Liver (tissue), 9 donors: Measurements from ENCODE around the gene NBEAL1. TPM values are rescaled to one million over a fixed set of nuclear protein-coding genes. Genes with fewer than 3 reads are reported as not detected.
A peak's percentile ranks its signal among the peaks of the same experiment; 100 is the strongest.
"Not testable (repeated sequence)": the region's sequence is repeated elsewhere in the genome, so short reads cannot be mapped to it uniquely, and the experiment has no call there.

Experiments used
- DNase-seq: peaks from one replicate; pipeline ENCODE4 v3.0.0-alpha.2; 2017; ENCODE audit warnings: low spot score
- H3K27ac ChIP-seq, 2 donors: one replicate each; pipeline ENCODE4 v1.7.0; 2013; ENCODE audit warnings: inconsistent platforms in 2 of 2, low read length in 2 of 2, control low read depth in 1 of 2, low read depth in 1 of 2, mild to moderate bottlenecking in 1 of 2
- H3K27me3 ChIP-seq, 4 donors: one replicate each; pipeline versions ENCODE4 v1.6.1 to v1.7.0; 2013; ENCODE audit warnings: low read length in 3 of 4, inconsistent platforms in 1 of 4, mild to moderate bottlenecking in 1 of 4, moderate library complexity in 1 of 4; ENCODE audit not compliant: control insufficient read depth in 4 of 4, insufficient read depth in 4 of 4
- H3K36me3 ChIP-seq, 4 donors: one replicate each; pipeline versions ENCODE4 v1.6.1 to v1.7.0; 2013; ENCODE audit warnings: low read length in 3 of 4, mild to moderate bottlenecking in 3 of 4, low read depth in 1 of 4, moderate library complexity in 1 of 4; ENCODE audit not compliant: control insufficient read depth in 4 of 4, insufficient read depth in 3 of 4
- H3K4me1 ChIP-seq, 4 donors: one replicate each; pipeline versions ENCODE4 v1.6.1 to v1.7.0; 2013; ENCODE audit warnings: low read length in 3 of 4, mild to moderate bottlenecking in 3 of 4, moderate library complexity in 1 of 4; ENCODE audit not compliant: control insufficient read depth in 4 of 4, insufficient read depth in 4 of 4
- H3K4me3 ChIP-seq, 3 donors: one replicate each; pipeline versions ENCODE4 v1.6.1 to v1.7.0; 2013; ENCODE audit warnings: low read length in 3 of 3, control low read depth in 1 of 3, low read depth in 1 of 3, mild to moderate bottlenecking in 1 of 3
- H3K9ac ChIP-seq, 2 donors: one replicate each; pipeline ENCODE4 v1.7.0; 2013; ENCODE audit warnings: low read length in 2 of 2, mild to moderate bottlenecking in 2 of 2, moderate library complexity in 2 of 2, control low read depth in 1 of 2, low read depth in 1 of 2
- H3K9me3 ChIP-seq, 4 donors: one replicate each; pipeline versions ENCODE4 v1.6.1 to v1.7.0; 2013; ENCODE audit warnings: low read length in 3 of 4; ENCODE audit not compliant: control insufficient read depth in 4 of 4
- ATF3 ChIP-seq: IDR thresholded peaks from 2 replicates; pipeline ENCODE4 v1.6.1; 2016; ENCODE audit warnings: antibody characterized with exemption
- CTCF ChIP-seq: fragments of 150-350 bp; IDR thresholded peaks from 2 replicates; pipeline ENCODE4 v1.5.1; 2017; ENCODE audit warnings: improper control_type of control experiment, low read depth, low read length; ENCODE audit not compliant: missing input control
- EGR1 ChIP-seq, 2 donors: IDR thresholded peaks; 2 replicates each; pipeline ENCODE4 v1.6.1; 2016 to 2018; ENCODE audit warnings: antibody characterized with exemption in 2 of 2, low read depth in 2 of 2
- FOXA1 ChIP-seq: IDR thresholded peaks from 2 replicates; pipeline ENCODE4 v1.6.1; 2016; ENCODE audit warnings: antibody characterized with exemption
- FOXA2 ChIP-seq: IDR thresholded peaks from 2 replicates; pipeline ENCODE4 v1.6.1; 2016; ENCODE audit warnings: antibody characterized with exemption
- GABPA ChIP-seq, 2 donors: IDR thresholded peaks in 1 of 2; conservative IDR thresholded peaks in 1 of 2; 2 replicates each; pipeline ENCODE4 v1.6.1; 2016; ENCODE audit warnings: antibody characterized with exemption in 2 of 2, mild to moderate bottlenecking in 1 of 2, moderate library complexity in 1 of 2
- HNF4A ChIP-seq, 2 donors: conservative IDR thresholded peaks; 2 replicates each; pipeline ENCODE4 v1.6.1; 2016; ENCODE audit warnings: antibody characterized with exemption in 2 of 2, mild to moderate bottlenecking in 2 of 2
- HNF4G ChIP-seq: IDR thresholded peaks from 2 replicates; pipeline ENCODE4 v1.6.1; 2016; ENCODE audit warnings: antibody characterized with exemption
- JUND ChIP-seq, 2 donors: IDR thresholded peaks; 2 replicates each; pipeline ENCODE4 v1.6.1; 2016; ENCODE audit warnings: antibody characterized with exemption in 2 of 2
- MAX ChIP-seq: IDR thresholded peaks from 2 replicates; pipeline ENCODE4 v1.6.1; 2016; ENCODE audit warnings: antibody characterized with exemption
- NR2F2 ChIP-seq: IDR thresholded peaks from 2 replicates; pipeline ENCODE4 v1.6.1; 2016; ENCODE audit warnings: antibody characterized with exemption
- RAD21 ChIP-seq, 2 donors: IDR thresholded peaks; 2 replicates each; pipeline ENCODE4 v1.6.1; 2016; ENCODE audit warnings: antibody characterized with exemption in 2 of 2, mild to moderate bottlenecking in 2 of 2
- REST ChIP-seq: IDR thresholded peaks from 2 replicates; pipeline ENCODE4 v1.6.1; 2016; ENCODE audit warnings: antibody characterized with exemption, mild to moderate bottlenecking
- RXRA ChIP-seq, 2 donors: IDR thresholded peaks; 2 replicates each; pipeline ENCODE4 v1.6.1; 2017 to 2018; ENCODE audit warnings: antibody characterized with exemption in 2 of 2, mild to moderate bottlenecking in 1 of 2
- TAF1 ChIP-seq: conservative IDR thresholded peaks from 2 replicates; pipeline ENCODE4 v1.6.1; 2016; ENCODE audit warnings: antibody characterized with exemption, mild to moderate bottlenecking
- YY1 ChIP-seq: IDR thresholded peaks from 2 replicates; pipeline ENCODE4 v1.6.1; 2016; ENCODE audit warnings: antibody characterized with exemption, mild to moderate bottlenecking
- WGBS: extraction: QIAGEN DNeasy Blood & Tissue Kit; methylation state at CpG from one replicate; pipeline ENCODE4 v1.1.7; 2013; 5-methylcytosine and 5-hydroxymethylcytosine counted together
- polyA plus RNA-seq, 2 donors: library from polyadenylated mRNA; stranded (reverse) in 1 of 2; unstranded in 1 of 2; fragments of 200-250 nt in 1 of 2; fragments of >200 nt in 1 of 2; fragmentation: Nextera tagmentation in 1 of 2; extraction: Ambion mirVana in 1 of 2; gene quantifications; one replicate each; pipeline versions ENCODE4 v1.2.1 to v1.2.3, GENCODE V29; 2013 to 2015
- total RNA-seq, 2 donors: library from RNA; depleted of rRNA; stranded (reverse); fragments of >200 nt; gene quantifications; one replicate each; pipeline ENCODE4 v1.2.3, GENCODE V29; 2014
- donor health status: healthy.
- donor health status: healthy.
- donor health status: healthy.
- donor health status: healthy.
- donor health status: healthy.

The NBEAL1 gene
- total and polyA plus RNA-seq, 4 donors, result 4.4 to 47.9 (median 17.0) TPM

GRCh38 chr2:203252818-203253217 is 238.1 kb downstream of the NBEAL1 start:
- 94% methylated on average over 13 of the region's 13 CpGs for WGBS
- TF ChIP-seq MAX (no peak), HNF4G (no peak), FOXA2 (no peak), JUND (IDR thresholded peaks at IDR 0.05) (no peak), RAD21 (IDR thresholded peaks at IDR 0.05) (no peak), EGR1 (IDR thresholded peaks at IDR 0.05; ENCODE audit: low read depth in 2 of 2) (no peak), GABPA (IDR thresholded peaks at IDR 0.05 in 1 of 2, conservative IDR thresholded peaks at IDR 0.05 in 1 of 2) (no peak), REST (no peak), FOXA1 (no peak), YY1 (no peak), ATF3 (no peak)
- Histone ChIP-seq H3K4me1 (no peaks in the 10 kb centered on the region), H3K9ac (no peak overlapping the region), H3K4me3 (no peak overlapping the region), H3K36me3 (peaks cover 9 to 31% (median 24%) of the 10 kb centered on the region in 4 donors), H3K9me3 (no peaks in the 10 kb centered on the region), H3K27ac (no peak overlapping the region), H3K27me3 (no peaks in the 10 kb centered on the region)
- no peak for DNase-seq

DNA sequence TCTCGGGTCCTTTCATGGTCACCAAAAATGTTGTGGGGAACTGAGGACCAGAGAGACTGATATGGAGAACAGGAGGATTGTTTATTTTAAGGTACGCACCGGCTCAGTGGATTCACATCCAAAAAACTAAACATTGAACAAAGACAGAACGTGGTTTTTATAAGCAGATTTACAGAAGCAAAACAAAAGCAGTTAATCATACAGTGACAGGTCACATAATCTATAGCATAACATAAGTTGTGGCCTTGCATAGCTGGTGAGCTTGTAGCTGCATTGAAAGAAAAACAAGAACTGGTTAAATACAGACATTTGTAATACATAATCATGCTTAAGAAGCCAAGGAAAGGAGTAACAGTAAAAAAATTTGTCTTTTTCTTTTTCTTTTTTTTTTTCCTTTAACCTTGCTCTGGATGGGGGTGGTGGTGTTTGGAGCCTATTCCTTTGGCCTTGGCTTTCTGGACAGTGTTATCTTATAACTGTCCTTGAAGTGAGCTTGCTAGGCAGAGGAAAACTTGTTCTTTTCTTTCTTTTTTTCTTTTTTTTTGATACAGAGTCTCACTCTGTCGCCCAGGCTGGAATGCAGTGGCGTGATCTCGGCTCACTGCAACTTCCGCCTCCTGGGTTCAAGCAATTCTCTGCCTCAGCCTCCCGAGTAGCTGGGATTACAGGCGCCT is 238.9 kb downstream of the NBEAL1 start:
- not testable (repeated sequence) for H3K27me3 ChIP-seq, H3K9ac ChIP-seq, H3K4me3 ChIP-seq, H3K4me1 ChIP-seq, H3K27ac ChIP-seq, H3K9me3 ChIP-seq, DNase-seq
- 89% methylated on average over 10 of the region's 10 CpGs for WGBS
- peaks cover 9 to 31% (median 27%) of the 10 kb centered on the region in 4 donors for H3K36me3 ChIP-seq

DNA sequence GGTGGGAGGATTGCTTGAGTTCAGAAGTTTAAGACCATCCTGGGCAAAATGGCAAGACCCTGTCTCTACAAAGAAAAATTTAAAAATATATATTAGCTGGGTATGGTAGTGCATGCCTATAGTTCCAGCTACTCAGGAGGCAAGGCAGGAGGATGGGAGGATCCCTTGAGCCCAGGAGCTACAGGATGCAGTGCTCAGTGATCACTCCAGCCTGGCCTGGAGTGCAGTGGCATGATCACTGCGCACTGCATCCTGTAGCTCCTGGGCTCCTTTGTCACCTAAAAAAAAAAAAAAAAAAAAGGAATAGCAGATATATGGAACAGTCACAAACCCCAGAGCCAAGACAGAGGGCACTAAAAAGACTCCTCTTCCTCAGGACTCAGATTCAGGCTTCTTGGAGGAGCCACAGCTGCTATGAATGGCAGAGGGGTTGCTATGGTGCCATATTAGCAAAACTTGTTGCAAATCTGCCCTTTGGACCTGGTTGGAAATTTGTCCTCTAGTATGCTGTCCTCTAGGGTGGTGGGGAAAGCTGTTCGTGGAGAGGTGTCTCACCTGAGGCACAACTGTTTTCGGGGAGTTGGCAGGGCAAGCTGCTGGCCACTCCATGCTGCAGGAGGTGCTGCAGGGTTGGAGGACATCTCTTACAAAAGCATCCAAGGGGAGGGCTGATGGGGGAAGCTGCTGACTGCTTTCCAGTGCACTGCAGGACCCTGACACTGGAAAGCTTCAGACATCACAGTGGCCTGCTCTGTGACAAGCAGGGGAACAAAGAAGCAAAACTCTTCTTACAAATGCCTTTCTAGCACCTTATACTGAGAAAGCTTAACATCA is 246.9 kb downstream of the NBEAL1 start:
- Histone ChIP-seq H3K9me3 (no peaks in the 10 kb centered on the region), H3K4me1 (peaks cover 0 to 6% (median 2%) of the 10 kb centered on the region in 4 donors), H3K36me3 (peaks cover 6 to 26% (median 10%) of the 10 kb centered on the region in 4 donors), H3K27ac (no peak overlapping the region), H3K4me3 (no peak overlapping the region), H3K27me3 (no peaks in the 10 kb centered on the region), H3K9ac (no peak overlapping the region)
- no peak for DNase-seq
- WGBS, result 78% methylated on average over 3 of the region's 3 CpGs
- TF ChIP-seq NR2F2 (no peak), FOXA1 (no peak), MAX (no peak), FOXA2 (no peak), EGR1 (IDR thresholded peaks at IDR 0.05; ENCODE audit: low read depth in 2 of 2) (no peak), CTCF (no peak), JUND (IDR thresholded peaks at IDR 0.05) (no peak), TAF1 (no peak), RXRA (IDR thresholded peaks at IDR 0.05) (no peak), REST (no peak), HNF4A (conservative IDR thresholded peaks at IDR 0.05) (peak; percentile 58 to 85)
